BLaER1 (cell line): ENCODE measurements around the gene ATP6V1F.
"Not testable (repeated sequence)": the region's sequence is repeated elsewhere in the genome, so short reads cannot be mapped to it uniquely, and the experiment has no call there.

Source experiments
- H3K27ac ChIP-seq: shearing (Covaris generic); formaldehyde crosslinking; 2 replicates; pipeline ENCODE4 v1.8.1; 2022
- H3K27me3 ChIP-seq: shearing (Covaris generic); formaldehyde crosslinking; 2 replicates; pipeline ENCODE4 v1.8.1; 2022
- H3K36me3 ChIP-seq: shearing (Covaris generic); formaldehyde crosslinking; 2 replicates; pipeline ENCODE4 v1.8.1; 2022
- H3K4me1 ChIP-seq: shearing (Covaris generic); formaldehyde crosslinking; 2 replicates; pipeline ENCODE4 v1.8.1; 2022
- H3K4me2 ChIP-seq: shearing (Covaris generic); formaldehyde crosslinking; 2 replicates; pipeline ENCODE4 v1.8.1; 2022
- H3K4me3 ChIP-seq: shearing (Covaris generic); formaldehyde crosslinking; 2 replicates; pipeline ENCODE4 v1.8.1; 2022
- H3K9ac ChIP-seq: shearing (Covaris generic); formaldehyde crosslinking; 2 replicates; pipeline ENCODE4 v1.8.1; 2022
- H3K9me3 ChIP-seq: shearing (Covaris generic); formaldehyde crosslinking; 2 replicates; pipeline ENCODE4 v1.8.1; 2022
- H4K20me1 ChIP-seq: shearing (Covaris generic); formaldehyde crosslinking; 2 replicates; pipeline ENCODE4 v1.8.1; 2022
- Cebpa-rat ChIP-seq: shearing (Covaris generic); IDR thresholded peaks from 2 replicates; pipeline ENCODE4 v1.8.1; 2022

Gene ATP6V1F

DNA sequence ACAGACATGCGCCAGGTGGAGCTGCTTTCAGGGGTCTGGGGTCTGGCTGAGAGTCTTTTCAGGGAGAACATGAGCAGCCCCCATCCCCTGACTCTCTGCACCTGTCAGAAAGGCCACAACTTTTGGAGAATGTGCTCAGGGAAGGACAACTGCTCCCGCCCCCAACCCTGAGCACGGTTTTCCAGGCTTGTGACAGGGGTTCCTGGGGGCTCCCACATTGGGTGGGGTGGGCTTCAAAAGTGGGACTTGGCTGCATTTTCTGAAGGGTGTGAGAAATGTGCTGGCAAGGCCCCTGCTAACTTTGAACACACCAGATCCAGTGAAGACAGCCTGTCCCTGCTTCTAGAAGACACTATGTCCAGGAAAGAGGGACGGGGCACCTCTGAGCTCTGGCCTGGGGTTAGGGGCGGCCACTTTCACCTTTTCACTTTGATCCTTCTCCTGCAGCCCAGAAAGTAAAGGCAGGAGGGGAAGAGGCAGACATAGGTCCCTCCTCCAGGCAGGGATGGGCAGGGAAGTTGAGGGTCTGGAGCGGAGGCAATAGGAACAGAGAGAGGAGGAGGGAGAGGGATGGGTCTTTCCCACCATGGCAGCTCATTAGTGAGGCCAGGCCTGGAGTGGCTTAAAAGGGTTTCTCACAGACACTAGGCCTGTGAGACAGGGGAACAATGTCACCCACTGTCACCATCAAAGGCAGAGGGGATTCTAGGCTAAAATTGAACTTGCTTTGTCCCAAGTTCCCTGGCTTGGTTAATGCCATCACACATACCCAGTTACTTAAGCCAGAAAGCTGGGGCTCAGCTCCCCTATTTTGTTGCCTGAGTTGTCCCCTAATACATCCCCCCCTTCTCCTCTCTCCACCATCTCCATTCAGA is 46.3 kb downstream of the ATP6V1F start:
- Histone ChIP-seq H3K4me1 (peaks cover 32% of the 10 kb centered on the region), H4K20me1 (no peaks in the 10 kb centered on the region), H3K4me3 (no peak overlapping the region), H3K36me3 (no peaks in the 10 kb centered on the region), H3K9ac (no peak overlapping the region), H3K27ac (no peak overlapping the region), H3K9me3 (no peaks in the 10 kb centered on the region), H3K27me3 (peaks cover 47% of the 10 kb centered on the region), H3K4me2 (peak overlapping the region; percentile 77)
- TF ChIP-seq Cebpa-rat: no peak

DNA sequence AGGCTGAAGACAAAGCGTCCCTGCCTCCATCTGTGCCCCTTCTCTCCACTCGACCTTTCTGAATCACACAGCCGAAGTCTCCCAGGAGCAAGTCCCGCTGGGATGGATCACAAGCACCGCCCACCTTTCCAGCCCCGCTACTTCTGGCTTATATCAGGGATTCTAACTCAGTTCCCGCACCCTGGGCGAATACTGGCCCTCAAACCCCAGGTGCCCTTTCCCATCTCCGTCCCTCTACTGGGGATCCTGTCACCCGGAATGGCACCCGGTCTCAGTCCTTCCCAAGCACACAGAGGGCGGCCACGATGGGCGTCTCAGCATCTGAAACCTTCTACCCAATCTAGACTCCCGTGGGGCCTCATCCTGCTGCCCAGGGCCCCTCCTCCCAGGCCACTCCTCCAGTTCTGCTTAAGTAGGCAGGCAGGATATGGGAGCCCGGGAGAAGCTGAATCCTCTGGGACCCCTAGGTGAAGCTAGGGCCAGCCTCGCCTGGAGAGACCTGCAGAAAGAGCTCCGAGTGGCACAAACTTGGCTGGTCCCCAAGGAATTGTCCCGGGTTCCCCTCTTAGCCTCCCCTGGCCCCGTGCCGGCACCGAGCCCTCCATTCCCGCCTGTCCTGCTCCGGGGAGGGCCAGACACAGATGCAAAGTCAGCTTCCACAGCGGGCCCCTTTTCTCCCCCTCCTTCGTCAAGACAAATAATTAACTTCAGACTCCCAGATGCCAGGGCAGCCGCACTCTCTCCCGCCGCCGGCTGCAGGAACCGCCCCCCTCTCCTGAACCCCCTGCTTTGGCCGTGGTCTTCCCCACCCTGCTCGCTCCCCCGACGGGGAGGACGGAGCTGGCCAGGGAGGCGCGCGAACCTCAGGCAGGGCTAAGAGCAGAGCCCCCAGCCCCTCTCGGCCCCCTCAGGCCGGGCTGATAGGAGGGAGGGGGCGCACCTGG is 47.2 kb downstream of the ATP6V1F start:
- Histone ChIP-seq H3K9ac (no peak overlapping the region), H3K27me3 (peaks cover 56% of the 10 kb centered on the region), H4K20me1 (no peaks in the 10 kb centered on the region), H3K4me2 (peak overlapping the region; percentile 77), H3K36me3 (no peaks in the 10 kb centered on the region), H3K9me3 (no peaks in the 10 kb centered on the region), H3K27ac (no peak overlapping the region), H3K4me3 (no peak overlapping the region), H3K4me1 (peaks cover 38% of the 10 kb centered on the region)
- no peak for TF ChIP-seq Cebpa-rat

DNA sequence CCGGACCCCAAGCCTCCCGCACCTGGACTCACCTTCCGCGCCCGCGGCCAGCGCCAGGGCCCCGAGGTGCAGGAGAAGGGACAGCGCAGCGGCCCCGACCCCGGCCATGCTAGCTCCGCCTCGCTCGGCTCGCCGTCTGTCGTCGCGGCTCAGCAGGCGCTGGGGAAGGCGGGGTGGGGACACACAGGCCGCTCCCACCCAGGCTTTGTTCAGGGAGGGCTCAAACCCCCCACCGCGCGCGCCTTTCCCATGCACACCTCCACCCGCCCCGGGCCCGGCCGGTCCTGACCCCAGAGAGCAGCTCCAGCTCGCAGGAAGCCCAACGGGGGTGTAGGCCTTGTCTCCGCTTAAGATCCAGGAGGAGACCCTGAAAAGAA is 47.9 kb downstream of the ATP6V1F start, which contains the start of gene KCP:
Gene KCP, minus strand, starts transcription at position 141 of the 377 bp plus-strand sequence. Its CDS starts 33 bp downstream, at position 108.
- Histone ChIP-seq H3K9ac (no peak within 1 kb of the TSS), H3K4me1 (peaks cover 38% of the 10 kb centered on the region), H3K36me3 (no peaks in the 10 kb centered on the region), H4K20me1 (no peaks in the 10 kb centered on the region), H3K4me3 (no peak within 1 kb of the TSS), H3K27me3 (peaks cover 63% of the 10 kb centered on the region), H3K27ac (no peak within 1 kb of the TSS), H3K9me3 (no peaks in the 10 kb centered on the region), H3K4me2 (peak within 1 kb of the TSS; percentile 77)
- no peak for TF ChIP-seq Cebpa-rat

DNA sequence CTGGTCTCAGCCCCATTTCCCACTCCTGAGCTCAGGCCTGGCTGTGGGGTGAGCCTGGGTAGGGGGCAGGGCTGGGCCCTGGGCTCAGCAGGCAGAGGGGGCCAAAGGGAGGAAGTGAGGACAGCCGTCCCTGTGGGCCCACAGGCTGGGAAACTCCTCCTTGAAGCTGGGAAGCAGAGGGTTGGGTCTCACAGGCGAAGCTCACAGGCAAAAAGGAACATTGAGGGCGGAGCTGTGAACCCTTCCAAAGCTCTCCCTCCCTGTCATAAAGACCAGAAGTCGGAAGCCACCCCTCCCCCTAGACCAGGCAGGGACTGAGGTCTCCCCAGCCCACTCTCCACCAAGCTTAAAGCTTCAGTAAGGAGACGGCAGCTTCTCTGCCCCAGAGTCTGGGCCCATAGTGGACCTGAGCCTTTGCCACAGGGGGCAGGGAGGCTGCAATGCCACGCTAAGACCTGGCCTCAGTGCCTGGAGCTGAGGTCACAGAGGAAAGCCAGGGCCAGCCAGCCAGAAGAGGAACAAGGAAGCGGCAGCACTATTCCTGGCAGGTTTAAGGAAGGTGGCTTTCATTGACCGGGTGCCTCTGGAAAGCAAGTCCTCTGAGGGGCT is 48.9 kb downstream of the ATP6V1F start:
- no peaks in the 10 kb centered on the region for H3K9me3 ChIP-seq
- H4K20me1 ChIP-seq: no peaks in the 10 kb centered on the region
- H3K9ac ChIP-seq: no peak overlapping the region
- TF ChIP-seq Cebpa-rat: no peak
- no peak overlapping the region for H3K4me3 ChIP-seq
- H3K27ac ChIP-seq: no peak overlapping the region
- peak overlapping the region; percentile 55 for H3K4me2 ChIP-seq
- H3K27me3 ChIP-seq: peaks cover 73% of the 10 kb centered on the region
- H3K4me1 ChIP-seq: peaks cover 38% of the 10 kb centered on the region
- H3K36me3 ChIP-seq: no peaks in the 10 kb centered on the region

DNA sequence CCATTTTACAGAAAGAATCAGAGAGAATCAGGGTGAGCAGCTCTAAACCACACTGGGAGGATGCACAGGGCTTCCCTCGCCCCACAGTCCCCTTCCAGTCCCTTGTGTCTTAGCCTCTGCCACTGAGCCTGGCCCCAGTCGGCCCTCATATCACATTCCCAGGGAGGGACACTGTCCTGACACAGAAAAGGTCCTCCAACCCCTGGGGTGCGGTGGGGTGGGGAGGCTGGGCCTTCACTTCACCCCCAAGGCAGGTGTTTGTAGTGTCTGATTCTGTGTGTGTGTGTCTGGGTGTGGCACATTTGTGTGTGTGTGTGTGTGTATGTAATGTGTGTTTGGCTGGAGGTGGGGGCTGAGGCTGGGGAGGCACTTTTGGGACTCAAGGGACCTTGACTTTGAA is 49.6 kb downstream of the ATP6V1F start:
- Histone ChIP-seq H3K27ac (no peak overlapping the region), H3K27me3 (peaks cover 80% of the 10 kb centered on the region), H3K4me3 (no peak overlapping the region), H3K4me1 (peaks cover 38% of the 10 kb centered on the region), H3K36me3 (no peaks in the 10 kb centered on the region), H3K9me3 (no peaks in the 10 kb centered on the region), H3K9ac (no peak overlapping the region), H3K4me2 (no peak overlapping the region), H4K20me1 (no peaks in the 10 kb centered on the region)
- TF ChIP-seq Cebpa-rat: no peak

DNA sequence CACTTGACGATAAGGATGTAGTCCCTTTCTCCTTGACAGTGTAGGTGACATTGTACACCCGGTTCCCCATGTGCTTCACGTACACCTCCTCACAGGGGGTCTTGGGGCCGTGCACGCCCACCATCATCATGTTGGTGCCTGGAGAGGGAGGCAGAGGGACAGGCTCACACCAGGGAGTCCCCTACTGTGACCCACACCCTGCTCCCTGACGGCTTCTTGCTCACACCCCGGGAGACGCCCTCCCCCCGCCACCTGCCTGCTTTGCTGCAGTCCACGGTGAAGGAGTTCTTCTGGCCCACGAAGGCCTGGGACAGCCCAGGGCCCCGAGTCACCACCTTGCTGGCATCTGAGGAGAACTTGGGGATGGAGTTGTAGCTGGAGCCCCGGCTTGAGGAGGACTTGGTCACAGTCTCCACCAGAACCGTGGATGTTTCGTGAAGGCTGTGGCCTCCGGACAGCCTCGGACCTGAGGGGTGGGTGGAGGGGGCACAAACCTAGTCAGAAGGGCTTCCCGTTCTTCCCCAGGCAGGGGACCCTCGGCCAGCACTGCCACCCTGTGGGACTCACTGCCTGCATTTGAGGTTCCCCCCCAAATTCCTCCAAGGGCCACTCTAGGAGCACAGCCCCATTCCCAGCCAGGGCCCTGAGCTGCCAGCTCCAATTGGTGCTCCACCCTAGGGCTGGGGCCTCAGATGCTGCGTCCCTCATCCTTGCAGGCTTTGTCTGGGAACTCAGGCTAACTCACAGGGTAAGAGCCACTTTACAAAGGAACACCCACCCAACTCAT is 50.2 kb downstream of the ATP6V1F start:
- not testable (repeated sequence) for H3K36me3 ChIP-seq, H3K9me3 ChIP-seq, H3K27ac ChIP-seq, H3K9ac ChIP-seq, H3K4me3 ChIP-seq, H4K20me1 ChIP-seq, H3K4me2 ChIP-seq
- Histone ChIP-seq H3K27me3 (peaks cover 82% of the 10 kb centered on the region), H3K4me1 (peaks cover 38% of the 10 kb centered on the region)

DNA sequence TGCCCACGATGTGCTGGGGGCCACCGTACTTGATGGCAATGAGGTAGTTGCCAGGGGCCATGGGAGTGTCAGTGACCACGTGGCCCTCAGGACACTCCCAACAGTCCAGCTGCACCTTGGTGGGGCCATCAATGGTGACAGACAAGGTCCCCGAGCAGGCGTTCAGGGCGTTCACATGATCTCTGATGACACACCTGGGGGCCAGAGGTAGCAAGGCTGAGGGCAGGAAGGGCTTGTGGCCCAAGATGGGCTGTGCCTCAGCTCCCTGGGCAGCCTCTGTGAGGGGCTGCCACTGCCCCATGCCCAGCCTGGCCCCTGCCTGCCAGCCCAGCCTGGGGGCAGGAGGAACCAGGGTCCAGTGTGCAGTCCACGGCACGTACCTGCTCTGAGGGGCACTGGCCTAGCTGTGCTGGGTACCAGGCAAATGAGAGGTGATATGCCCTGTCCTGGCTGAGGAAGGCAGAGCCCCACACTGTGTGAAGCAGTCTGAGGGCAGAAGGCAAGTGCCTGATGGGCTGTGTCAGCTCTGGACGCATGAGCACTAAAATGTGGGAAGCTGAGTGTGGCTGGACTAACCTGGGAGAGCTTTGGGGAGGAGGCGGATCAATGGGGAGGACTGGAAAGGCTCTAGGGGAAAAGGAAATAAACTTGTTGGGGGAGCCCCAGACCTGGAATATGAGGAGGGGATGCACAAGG is 51.4 kb downstream of the ATP6V1F start:
- peaks cover 88% of the 10 kb centered on the region for H3K27me3 ChIP-seq

DNA sequence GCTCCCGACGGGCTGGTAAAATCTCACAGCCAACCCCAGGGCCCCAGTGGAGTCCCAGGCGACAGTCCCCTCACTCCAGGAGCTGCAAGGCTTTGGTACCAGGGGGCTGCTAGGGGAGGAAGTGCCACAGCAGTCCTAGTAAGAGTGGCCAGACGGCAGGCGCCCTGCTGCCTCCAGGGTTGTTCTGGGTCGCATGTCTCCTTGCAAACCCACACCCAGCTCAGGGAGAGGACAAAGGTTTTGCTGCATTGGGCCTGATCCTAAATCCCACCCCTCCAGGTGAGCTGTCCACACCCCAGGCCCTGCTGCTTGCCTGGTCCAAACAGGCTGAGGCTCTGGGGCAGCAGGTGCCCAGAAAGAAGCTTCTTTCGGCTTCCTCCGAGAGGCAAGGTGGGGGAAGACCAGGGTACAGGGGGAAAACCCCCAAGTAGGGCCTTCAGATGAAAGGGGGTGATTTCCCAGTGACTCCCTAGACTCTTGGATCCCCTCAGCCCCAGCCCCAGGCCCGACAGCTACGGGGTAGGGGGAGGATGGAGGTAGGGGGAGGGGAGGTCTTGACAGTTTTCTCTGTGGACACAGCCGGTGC is 52.0 kb downstream of the ATP6V1F start:
- no peak for TF ChIP-seq Cebpa-rat
- H3K4me2 ChIP-seq: peak overlapping the region; percentile 43; the same call in 1 of the 2 replicates
- no peak overlapping the region for H3K4me3 ChIP-seq

More for the DNA sequence above, 51.4 kb downstream of the ATP6V1F start:
- no peak overlapping the region for H3K27ac ChIP-seq
- no peaks in the 10 kb centered on the region for H3K9me3 ChIP-seq
- H3K36me3 ChIP-seq: no peaks in the 10 kb centered on the region
- no peak overlapping the region for H3K4me2 ChIP-seq
- H3K9ac ChIP-seq: no peak overlapping the region
- H3K4me1 ChIP-seq: peaks cover 38% of the 10 kb centered on the region
- no peak for TF ChIP-seq Cebpa-rat
- H3K4me3 ChIP-seq: no peak overlapping the region
- no peaks in the 10 kb centered on the region for H4K20me1 ChIP-seq

More for the DNA sequence above, 52.0 kb downstream of the ATP6V1F start:
- peaks cover 31% of the 10 kb centered on the region for H3K4me1 ChIP-seq
- H3K9me3 ChIP-seq: no peaks in the 10 kb centered on the region
- no peak overlapping the region for H3K27ac ChIP-seq
- H3K9ac ChIP-seq: no peak overlapping the region
- no peaks in the 10 kb centered on the region for H4K20me1 ChIP-seq
- H3K36me3 ChIP-seq: no peaks in the 10 kb centered on the region
- H3K27me3 ChIP-seq: peaks cover 82% of the 10 kb centered on the region
